DMS 273 (cell line): ENCODE data around the gene NCL.
A peak's percentile ranks its signal among the peaks of the same experiment; 100 is the strongest.

Experiments used
- DNase-seq: peaks from one replicate; lab custom pipeline; 2025; ENCODE audit not compliant: unreplicated experiment; lab: John Stamatoyannopoulos, UW

Gene NCL, protein sequence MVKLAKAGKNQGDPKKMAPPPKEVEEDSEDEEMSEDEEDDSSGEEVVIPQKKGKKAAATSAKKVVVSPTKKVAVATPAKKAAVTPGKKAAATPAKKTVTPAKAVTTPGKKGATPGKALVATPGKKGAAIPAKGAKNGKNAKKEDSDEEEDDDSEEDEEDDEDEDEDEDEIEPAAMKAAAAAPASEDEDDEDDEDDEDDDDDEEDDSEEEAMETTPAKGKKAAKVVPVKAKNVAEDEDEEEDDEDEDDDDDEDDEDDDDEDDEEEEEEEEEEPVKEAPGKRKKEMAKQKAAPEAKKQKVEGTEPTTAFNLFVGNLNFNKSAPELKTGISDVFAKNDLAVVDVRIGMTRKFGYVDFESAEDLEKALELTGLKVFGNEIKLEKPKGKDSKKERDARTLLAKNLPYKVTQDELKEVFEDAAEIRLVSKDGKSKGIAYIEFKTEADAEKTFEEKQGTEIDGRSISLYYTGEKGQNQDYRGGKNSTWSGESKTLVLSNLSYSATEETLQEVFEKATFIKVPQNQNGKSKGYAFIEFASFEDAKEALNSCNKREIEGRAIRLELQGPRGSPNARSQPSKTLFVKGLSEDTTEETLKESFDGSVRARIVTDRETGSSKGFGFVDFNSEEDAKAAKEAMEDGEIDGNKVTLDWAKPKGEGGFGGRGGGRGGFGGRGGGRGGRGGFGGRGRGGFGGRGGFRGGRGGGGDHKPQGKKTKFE

DNA sequence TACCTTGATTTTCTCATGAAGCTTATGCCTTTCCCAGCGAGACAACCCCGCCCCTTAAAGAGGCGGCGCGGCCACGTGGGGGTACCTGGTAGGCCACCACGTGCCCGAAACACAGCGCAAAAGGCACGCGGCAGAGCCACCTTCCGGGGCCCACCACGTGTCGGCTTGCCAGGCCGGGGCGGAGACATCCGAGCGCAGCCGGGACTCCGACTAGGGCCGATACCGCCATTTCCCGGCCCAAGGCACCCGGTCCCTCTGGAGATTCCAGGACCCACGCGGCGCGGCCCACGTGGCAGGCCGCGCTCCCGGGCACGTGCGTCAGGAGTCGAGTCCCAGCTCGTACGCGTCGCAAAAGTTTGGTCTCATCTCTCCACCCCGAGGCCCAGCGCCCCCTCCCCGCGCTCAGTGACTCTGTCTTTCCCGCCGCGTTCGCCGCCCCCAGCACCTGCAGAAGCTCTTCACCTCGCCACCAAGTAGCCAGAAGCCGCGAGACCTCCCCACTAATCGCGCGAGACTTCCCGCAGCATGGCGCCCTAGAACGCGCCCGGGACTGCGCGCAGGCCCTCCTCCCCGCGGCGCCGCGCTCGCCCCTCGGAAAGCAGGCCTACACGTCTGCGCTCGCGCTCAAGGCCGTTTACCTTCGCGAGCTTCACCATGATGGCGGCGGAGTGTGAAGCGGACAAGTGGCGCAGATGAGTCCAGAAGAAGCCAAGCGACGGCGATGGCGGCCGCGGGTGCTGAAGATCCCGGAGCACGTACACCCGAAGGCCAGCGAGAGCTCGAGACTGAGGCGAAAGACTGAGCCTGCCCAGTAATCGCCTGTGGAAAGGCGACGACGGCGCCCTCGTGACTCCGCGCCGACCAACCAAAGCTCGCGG, at the start of gene NCL:
TSS of gene NCL (minus strand) at position 787 of the 878 bp plus-strand sequence. CDS start at position 656, 131 bp downstream.
- peak; percentile 86 for DNase-seq

DNA sequence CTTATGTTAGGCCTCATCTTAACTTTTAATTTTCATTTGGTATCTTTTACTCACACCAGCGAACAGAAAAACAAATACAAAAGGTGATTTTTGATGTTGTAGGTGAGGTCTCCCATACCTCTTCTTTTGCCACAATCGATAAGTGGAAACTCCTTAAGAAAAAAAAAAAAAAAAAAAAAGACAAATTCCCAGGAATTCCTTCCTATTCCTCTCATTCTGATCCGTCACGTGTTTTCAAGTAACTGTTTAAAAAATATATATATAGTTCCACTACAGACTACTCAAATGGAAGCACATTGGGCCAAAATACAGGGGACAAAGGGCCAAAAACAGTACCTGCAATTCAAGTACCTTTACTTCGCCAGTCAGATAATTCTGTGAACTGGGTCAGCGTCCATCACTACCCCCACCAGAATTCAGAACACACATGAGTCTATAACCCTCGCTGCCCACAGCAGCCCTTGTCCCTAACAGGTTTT, 49.5 kb upstream of the NCL start:
- DNase-seq: no peak

DNA sequence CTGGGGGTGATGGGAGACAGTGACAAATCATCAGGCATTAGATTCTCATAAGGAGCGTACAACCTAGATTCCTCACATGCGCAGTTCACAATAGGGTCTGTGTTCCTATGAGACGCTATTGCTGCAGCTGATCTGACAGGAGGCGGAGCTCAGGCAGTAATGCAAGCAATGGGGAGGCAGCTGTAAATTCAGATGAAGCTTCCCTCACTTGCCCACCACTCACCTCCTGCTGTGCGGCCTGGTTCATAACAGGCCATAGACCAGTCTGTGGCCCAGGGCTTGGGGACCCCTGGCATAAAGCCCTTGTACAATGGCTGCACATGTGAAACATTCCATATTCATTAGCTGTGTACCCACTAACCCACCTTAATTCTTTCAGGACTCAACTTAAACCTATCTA, 47.9 kb upstream of the NCL start:
- no peak for DNase-seq

DNA sequence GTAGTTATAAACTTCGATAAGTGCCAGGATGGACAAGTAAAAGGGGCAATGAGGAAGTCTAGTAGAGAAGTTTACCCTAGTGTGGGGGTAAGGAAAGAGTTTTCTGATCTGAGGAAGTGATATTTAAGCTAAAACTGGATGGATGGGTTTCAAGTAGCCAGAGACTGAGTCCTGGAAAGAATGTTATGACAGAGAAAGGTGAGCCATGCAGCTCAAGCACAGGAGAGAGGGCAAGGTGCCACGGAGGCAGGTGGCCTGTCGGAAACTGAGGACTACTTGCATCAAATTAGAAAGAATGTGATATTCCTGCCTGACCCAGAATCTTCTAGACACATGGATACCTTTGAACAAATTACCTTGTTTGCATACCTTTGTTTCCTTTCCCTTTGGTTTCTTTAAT, 39.5 kb upstream of the NCL start:
- no peak for DNase-seq

DNA sequence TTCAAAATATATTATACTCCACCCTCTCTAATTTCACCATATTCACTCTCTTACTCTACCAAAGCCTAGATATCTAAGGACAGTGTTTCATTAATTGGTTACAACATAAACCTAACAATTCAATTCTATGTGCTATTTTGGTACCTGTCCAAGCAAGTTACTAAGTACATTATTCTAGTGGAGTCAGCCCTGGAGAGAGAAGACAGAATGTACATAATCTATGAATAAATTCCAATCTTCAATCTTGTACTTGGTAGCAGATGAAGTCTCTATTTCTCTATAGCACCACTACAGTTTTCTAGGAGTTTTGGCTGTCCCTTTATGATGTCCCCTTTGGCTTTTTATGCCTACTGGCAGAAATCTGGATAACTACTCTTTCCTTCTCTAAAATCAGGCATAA, 38.3 kb upstream of the NCL start:
- no peak for DNase-seq

DNA sequence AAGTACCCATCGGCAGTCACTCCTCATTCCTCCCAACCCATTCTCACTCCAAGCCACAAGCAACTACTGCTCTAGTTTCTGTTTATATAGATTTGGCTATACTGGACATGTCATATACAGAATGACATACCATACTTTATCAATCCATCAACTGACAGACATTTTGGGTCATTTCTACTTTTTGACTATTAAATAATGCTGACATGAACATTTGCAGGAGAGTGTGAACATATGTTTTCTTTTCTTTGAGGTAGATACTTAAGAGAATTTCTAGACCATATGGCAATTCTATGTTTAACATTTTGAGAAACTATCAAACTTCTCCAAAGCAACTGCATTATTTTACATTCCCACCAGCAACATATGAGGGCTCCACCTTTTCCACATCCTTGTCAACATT, 33.4 kb upstream of the NCL start:
- no peak for DNase-seq

DNA sequence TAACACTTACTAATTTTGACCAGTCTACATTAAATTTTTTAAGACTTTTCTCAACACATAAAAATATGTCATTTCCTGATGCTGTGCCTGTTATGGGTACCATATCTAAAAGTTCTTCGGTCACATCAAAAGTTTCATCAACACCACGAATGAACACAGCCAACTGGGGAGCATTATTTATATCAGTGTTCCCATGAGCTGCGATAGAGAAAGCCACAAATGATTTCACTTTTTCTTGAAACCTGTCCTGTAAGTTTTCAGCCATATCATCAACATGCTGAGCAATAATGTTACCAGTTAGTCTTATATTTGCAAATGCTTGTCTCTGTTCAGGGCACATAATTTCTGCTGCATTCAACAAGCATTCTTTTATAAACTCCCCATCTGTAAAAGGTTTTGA, 30.4 kb upstream of the NCL start:
- DNase-seq: no peak

DNA sequence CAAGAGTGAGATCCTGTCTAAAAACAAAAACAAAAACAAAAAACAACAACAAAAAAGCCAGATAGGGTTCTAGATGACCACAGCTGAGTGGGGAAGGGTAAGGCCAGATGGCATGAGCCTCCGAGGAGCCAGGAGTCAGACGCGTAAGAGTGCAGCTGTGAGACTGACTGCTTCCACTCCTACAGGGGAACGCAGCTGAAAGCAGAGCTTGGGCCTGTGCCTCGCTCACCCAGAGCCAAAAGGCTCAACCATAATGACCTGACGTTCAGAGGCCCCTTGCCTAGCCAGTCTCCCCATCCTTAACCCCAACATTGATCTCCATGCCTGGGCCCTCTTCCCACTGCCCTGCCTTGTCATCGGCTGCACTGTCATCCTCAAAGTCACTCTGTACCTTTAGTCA, 26.5 kb upstream of the NCL start:
- DNase-seq: no peak

DNA sequence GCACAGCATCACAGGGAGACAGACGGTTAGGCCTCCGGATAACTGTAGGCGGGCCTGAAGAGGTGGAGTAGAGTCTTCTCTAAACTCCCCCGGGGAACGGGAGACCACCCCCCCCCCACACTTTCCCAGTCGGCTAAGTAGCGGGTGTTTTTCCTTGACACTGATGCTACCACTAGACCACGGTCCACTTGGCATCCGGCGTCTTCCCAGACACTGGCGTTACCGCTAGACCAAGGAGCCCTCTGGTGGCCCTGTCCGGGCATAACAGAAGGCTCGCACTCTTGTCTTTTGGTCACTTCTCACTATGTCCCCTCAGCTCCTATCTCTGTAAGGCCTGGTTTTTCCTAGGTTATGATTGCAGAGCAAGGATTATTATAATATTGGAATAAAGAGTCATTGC, 25.7 kb upstream of the NCL start:
- DNase-seq: no peak

DNA sequence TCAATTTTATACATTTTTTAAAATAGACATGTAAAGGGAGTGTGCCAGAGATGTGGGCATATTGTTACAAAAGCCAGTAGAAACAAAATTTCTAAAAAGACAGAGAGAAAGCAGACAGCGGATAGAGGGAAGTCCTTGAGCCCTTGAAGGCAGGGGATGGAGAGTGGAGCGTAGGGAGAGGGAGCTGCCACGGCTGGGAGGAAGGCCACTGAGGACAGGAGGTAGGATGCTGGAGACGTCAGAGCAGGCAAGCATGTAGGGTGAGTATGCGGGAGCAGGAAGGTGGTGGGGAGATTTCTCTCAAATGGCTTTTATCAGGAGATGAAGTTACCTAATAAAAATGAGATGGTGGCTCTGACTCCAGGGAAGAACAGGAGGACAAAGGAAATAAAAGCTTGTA, 24.0 kb upstream of the NCL start:
- no peak for DNase-seq

DNA sequence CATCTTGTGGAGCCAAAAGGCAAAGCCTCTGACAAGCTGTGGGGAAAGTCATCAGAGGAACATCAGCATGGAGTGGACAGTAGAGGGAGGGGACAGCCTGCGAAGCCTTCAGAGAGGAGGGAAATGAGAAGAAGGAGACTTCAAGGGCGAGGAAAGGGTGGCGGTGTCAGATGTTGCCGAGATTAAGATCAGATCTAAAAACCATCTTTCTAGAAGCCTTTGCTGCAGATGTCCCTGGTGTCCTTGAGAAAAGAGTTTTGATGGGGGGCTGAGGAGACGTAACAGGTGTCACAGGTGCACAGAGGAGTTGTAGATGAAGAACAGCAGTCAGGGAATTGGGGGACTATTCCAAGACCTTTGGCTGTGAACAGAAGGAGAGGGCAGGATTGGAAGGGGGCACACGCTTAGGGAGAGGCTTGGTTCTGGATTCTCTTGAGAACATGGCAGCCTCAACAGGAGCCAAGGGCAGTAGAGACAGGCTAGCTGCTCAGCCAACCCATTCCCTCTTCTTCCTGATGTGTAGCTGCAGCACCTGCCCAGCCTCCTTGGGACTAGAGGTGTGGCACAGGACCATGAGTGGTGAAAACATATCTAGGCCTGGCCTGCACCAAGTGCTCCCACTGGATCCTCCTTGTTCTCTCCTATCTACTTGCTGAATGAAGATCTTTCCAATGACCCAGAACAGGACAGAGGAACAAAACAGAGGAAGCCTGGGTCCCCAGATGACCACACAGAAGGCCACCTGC, 22.7 kb upstream of the NCL start:
- no peak for DNase-seq

DNA sequence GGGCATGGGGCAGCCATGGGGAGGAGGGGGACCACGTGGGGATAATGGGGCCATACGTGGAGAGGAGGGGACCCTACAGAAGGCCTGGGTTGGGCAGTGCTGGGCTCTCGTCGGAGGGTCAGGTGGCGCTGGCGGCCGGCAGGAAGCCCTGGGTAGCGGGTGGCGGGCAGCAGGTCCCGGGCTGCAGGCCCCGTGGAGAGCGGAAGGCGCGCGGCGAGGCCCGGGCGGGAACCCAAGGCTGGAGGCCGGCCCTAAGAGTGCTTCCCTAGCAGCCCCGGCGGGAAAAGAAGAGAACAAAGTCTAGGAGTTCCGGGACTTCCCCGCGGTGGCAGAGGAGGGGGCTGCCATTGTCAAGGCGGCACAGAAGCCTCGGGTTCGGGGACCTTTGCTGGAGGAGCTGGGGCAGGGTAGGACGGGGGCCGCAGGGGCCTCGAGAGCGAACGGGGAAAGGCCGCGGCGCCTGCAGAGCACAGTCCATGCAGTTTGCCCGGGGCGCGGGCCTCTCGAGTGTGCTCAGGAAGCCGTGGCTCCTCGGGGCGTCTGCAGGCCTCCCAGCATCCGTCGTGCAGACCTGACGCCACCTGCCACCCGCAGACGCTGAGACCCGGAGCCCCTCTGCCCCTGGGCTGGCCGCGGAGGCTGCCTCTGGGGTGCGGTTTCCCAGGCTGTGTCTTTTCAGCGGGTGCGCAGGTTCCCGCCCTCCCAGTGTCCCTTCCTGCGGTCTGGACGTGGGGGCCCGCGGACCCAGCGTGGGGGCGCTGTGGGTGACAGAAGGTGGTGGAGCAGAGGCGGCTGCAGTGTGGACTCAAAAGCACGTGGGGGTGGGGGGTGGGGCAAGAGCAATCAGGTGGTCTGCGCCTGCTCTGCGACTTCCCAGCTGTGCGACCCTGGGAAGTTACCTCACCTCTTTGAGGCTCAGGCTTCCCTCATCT, 19.4 kb upstream of the NCL start:
- DNase-seq: no peak

DNA sequence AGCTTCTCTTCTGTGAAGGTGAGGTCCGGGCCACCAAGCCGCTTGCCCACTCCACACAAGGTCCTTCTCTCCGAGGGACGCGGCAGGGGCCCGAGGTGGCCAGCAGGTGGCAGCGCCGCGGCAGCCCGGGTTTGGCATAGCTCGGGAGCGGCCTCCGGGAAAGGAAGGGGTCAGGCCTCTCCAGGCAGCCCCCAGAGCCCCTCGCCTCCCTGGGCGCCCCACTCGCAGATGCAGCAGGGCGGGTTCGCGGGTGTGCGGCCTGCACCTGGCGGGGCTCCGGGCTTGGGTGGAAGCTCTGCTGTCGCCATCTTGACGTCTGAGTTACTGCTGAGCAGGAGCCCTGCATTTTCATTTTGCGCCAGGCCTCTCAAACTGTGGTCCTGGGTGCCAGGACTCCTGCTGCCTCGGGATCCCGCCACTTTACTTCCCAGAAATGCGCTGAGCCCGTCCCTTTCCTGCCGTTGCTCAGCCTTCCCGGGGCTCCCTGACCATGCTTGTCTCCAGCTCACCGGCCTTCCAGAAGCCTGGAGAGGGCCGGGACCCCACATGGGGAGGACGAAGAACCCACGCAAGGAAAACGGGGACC, 18.6 kb upstream of the NCL start:
- DNase-seq: peak; percentile 65

DNA sequence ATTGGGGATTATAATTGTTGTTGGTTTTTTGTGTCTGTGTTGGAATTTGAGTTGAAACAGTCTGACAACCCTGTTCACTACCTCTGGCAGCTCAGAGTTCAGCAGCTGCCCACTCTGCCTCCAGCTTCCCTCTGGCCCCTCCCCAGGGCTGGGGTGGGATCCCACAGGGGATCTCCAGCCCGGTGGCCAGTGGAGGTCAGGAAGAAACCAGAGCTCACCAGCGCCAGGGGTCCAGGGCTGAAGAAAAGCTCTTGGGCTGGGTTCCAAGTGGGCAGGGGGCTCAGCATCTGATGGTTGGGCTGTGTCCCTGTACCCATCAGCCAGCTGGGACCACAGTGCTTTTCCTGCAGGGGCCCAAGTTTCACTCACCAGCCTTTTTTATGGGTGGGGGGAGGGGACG, 16.5 kb upstream of the NCL start:
- no peak for DNase-seq

DNA sequence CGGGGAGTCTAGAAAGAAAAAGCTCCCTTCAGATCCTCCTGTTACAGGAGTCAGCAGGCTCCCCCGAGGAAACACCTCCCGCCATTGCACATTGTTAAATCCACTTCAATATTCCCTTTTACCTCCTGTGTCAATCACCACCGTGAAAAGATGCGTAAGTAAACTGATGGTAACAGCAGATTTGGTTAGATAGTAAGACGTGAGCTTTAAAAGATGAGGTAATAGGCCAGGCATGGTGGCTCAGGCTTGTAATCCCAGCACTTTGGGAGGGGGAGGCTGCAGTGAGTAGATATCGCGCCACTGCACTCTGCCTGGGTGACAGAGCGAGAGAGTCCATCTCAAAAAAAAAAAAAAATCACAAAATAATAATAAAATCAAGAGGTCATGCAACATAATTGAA, 15.2 kb upstream of the NCL start:
- no peak for DNase-seq

DNA sequence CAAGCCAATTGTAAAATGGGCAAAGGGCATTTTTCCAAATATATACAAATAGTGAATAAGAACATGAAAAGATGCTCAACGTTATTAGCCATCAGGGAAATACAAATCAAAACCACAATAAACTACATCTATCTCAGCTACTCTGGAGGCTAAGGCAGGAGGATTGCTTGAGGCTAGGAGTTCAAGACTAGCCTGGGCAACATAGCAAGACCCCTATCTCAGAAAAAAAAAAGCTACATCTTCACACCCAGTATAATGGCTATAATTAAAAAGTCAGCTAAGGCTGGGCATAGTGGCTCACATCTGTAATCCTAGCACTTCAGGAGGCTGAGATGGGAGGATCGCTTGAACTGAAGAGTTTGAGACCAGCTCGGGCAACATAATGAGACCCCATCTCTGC, 12.6 kb upstream of the NCL start:
- DNase-seq: no peak

DNA sequence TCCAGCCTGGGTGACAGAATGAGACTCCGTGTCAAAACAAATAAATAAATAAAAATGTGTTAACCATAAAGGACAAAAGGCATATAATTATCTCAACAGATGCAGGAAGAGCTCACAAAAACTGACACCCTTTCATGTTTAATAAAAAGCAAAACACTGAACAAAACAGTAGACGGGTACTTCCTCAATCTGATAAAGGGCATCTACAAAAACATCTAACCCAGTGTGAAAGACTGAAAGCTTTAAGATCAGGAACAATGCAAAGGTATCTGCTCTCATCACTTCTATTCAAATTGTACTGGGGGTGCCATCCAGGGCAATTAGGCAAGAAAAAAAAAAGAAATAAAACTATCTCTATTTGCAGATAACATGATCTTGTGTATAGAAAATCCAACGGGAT, 11.7 kb upstream of the NCL start:
- no peak for DNase-seq

DNA sequence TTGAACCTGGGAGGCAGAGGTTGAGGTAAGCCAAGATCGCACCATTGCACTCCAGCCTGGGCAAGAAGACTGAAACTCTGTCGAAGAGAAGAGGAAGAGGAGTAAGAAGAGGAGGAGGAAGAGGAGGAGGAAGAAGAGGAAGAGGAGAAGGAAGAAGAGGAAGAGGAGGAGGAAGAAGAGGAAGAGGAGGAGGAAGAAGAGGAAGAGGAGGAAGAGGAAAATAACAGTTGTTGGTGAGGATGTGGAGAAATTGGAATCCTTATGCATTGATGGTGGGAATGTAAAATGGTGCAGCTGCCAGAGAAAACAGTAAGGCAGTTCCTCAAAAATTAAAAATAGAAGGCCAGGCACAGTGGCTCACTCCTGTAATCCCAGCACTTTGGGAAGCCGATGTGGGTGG, 8.5 kb upstream of the NCL start:
- no peak for DNase-seq

DNA sequence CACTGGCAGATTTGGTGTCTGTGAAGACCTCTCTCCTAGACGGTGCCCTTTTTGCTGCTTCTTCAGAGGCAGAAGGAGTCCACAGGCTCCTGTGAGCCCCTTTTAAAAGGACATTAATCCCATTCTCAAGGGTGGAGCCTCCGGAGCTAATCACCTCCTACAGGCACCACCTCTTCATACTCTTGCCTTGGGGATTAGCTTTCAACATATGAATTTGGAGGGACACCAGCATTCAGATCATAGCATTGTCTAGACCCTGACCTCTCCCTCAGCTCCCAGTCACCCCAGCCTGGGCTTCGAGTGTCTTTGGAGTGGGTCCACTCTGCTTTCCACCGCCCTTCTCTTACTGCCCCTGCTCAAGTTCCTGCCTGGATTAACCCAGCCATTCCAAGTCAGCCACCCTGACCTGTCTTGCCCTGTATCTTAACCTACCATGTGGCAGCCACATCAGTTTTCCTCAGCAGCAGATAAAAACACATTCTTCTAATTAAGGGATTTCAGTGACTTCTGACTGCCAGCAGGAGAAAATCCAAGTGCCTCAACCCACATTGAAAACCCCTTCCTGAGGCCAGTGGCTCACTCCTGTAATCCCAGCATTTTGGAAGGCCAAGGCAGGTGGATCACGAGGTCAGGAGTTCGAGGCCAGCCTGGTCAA, 6.1 kb upstream of the NCL start:
- no peak for DNase-seq
